Skeletal muscle cell (primary cell): ENCODE data around the gene OLFML2A.

Experiments
- DNase-seq: peaks from one replicate; pipeline ENCODE4 v3.0.0-alpha.2; 2010; ENCODE audit warnings: low read depth
- H3K4me3 ChIP-seq: 2 replicates; pipeline ENCODE4 v1.5.1; 2011; ENCODE audit warnings: low read depth, mild to moderate bottlenecking, control low read depth, low read length, moderate library complexity

Gene OLFML2A

DNA sequence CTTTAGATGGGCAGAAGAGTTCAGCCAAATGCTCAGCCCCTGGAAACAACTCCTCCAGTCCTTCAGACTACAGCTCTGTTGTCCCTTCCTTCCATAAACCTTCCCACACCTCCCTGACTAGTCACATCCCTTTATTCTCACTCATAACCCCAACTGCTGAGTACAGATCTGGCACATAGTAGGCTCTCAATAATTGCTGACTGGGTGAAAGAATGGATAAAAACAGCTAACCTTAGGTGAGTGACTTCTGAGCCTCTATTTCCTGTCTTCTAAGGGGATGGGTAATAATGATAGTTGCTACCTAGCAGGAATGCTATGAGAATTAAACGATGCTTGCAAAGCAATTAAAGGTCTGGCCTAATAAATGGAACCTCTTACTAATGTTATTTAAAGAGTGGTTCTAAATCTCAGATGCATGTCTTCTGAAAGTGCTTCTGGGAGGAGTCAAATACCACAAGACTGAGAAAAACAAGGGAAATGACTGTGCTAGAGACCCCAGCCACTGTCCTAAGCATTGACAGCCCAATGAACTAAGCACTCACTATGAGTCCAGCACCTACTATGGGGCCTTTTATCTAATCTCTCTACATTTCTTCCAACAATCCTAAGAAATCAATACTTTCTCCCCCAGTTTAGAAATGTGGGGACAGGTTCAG lies 3.3 kb upstream of the OLFML2A start:
- no peak for DNase-seq
- H3K4me3 ChIP-seq, result no peak overlapping the region

DNA sequence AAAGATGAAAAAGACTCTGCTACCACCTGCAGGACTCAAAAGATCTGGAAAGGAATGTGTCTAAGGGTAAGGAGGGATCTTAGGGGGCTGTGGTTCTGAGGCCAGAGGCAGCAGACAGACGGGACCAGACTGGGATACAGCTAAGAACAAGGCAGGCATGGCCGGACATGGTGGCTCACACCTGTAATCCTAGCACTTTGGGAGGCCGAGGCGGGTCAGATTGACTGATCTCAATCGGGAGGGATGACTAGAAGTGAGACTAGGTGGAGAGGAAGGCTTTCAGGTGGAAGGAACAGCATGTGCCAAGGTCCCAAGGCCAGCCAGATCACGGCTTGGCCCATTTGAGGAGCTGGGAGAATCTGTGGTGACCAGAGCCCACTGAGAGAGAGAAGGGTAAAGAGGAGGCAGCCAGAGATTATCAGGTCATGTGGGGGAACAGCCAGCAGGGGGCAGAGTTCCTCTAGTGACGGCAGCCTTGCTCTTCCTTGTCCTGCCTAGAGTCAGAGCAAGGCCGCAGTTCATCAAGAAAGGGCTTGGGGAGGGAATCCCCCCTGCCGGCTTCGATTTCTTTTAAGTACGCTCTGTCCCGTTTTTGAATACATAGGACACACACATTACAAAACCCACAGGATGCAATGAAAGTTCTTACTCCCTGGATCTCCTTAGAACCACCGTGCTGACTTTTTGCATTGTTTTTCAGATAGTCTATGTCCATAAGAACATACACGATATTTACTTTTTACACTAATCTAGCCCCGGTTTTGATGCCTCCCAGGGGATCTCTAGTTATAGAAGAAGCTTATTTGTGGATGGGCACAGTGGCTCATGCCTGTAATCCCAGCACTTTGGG lies 2.6 kb upstream of the OLFML2A start:
- no peak overlapping the region for H3K4me3 ChIP-seq

DNA sequence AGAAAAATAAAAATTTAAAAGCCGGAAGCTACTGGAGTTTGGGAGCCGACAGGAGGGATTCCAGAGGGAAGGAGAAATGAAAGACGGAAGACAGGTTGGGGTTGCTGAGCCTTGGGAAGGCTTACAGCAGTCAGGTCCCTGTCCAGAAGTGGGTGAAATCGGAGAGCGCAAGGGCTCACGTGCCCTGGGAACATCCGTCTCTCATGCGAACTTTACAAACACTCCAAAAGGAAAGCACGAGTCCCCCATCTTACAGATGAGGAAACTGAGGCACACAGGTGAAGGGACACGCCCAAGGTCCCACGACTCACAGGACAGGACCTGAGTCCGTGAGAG lies 347 bp upstream of the OLFML2A start:
- peak overlapping the region; percentile 55 for H3K4me3 ChIP-seq
- DNase-seq, result no peak

More for the DNA sequence above, 2.6 kb upstream of the OLFML2A start:
- DNase-seq, result no peak

DNA sequence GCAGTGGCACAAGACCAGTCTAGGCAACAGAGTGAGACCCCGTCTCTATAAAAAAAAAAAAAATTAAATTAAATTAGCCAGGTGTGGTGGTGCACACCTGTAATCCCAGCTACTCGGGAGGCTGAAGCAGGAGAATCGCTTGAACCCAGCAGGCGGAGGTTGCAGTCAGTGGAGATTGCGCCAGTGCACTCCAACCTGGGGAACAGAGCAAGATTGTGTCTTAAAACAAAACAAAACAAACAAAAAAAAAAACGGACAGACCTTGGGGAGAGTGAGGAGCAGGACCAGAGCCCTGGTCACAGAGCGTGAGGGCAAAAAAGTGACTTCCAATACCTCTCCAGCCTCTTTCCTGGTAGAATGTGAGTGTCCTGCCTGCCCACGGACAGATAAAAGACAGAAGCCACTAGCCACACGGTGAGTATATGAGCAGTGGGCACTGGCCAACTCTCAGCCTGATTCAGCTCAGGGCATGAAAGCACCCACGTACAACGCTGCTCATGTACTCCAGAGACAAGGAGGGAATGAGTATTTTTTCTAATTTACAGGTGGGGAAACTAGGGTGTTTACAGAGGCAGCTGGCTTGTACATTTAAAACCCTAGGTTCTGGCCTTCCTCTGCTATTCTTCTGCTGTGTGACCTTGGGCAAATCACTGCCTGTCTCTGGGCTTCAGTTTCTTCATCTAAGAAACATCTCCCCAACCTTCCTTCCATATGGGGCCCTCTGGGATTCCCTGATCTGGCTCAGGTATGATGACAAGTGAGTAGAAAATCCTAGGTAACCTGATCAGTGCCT lies 1.8 kb downstream of the OLFML2A start:
- no peak overlapping the region for H3K4me3 ChIP-seq
- DNase-seq, result no peak

DNA sequence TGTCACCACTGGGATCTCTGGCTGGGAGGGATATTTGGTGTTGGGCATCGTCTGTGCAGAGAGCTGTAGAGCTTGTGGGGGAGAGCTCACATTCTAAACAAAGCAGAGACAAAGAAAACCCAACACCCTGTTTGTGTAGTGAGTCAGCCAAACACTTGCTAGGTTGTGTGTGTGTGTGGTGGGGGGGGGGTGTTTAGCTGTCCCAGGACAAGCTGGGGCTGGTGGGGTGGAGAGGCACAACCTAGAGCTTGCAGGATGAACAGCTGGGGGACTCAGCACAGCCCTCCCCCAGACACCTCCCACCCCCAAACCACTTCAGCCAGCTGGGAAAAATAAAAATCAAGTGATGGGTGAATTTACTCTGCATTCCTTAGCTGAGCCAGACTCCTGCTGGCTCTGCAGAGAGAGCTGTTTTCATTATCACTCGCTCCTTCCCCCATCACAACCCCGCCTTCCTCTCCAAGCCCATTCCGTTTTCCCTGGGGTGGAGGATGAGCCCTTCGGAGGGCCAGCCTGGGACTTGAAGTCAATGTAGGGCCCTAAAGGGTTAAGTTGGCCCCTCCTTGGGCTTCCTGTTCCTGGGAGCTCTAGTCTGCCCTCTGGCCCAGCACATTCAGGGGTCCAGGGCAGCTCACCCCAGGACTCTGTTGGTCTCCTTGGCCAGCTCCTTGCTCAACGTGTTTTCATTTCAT lies 2.6 kb downstream of the OLFML2A start:
- peak; percentile 97 for DNase-seq
- peak overlapping the region; percentile 11 for H3K4me3 ChIP-seq

DNA sequence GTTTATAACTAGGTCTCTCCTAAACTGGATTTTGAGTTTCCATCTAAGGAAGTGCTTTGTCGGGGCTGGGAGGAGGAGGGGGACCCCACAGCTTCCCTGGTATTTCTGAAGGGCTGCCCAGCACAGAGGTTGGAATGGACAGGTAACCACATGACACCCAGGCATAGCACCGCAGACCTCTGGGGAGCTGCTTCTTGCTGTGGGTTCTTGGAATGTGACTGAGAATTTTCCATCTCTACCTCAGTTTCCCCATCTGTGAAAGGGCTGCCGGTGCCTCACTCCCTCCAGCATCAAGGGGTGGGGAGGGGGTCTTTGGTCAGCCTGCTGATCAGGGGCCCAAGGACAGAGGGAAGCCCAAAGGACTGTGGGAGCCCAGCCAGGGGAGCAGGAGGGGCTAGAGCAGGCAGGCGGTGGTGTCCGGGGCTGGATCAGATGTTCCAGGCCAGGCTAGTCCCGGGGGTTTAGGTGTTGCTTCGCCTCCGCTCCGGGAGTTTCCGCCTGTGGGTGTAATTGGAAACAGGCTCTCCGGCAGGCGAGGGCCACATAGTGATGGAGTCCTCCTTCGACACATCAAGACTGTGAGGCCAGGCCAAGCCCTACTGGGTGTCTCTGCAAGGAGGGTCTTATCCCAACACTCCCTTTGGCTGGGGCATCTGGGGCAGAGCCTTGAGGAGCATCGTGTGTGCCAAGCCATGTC lies 3.3 kb downstream of the OLFML2A start:
- peak overlapping the region; percentile 11 for H3K4me3 ChIP-seq
- no peak for DNase-seq

DNA sequence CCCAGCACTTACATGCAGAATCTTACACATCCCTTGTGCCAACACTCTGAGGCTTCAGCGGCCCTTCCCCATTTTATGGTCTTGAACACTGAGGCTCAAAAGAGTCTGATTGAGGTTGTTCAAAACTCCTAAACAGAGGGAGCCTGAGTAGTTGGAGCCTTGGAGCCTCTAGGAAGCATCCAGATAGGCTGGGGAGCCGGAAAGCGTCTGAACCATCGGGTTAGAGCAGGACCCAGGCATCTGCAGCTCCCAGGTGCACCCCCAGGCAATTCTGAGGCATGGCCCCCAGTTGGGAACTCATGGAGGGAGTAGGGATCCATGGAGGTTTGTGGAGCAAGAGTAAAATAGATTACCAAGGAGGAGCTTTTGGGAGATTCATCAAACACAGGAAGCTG lies 3.8 kb downstream of the OLFML2A start:
- no peak overlapping the region for H3K4me3 ChIP-seq
- no peak for DNase-seq

DNA sequence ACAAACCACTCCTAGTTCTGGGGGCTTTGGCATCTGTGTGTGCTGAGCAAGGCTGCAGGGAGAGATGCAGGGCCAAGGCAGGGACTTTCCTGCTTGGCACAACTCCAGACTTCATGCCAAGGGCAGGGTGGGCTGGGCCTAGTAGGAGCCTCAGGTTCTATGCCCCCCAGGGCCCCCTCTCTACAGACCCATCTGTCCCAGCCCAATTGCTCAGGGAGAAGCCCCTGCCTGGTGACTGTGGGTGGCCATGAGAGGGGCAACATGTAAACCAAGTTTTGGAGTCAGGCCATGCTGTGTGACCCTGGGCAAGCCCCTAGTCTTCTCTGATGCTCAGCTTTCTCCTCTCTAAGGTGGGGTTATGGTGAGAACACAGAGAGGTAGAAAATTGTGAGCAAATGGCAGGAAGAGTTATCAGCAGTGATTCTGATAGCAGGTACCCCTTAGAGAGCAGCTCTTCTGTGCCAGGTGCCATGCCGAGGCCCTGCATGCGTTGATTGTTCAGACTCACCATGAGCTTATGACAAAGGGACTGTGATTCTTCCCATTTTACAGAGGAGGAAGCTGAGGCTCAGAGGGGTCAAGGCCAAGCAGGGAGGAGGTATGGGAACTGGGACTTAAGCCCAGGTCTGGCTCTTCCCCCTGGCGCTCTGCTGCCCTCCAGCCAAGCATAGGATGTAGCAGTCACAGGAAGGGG lies 5.2 kb downstream of the OLFML2A start:
- H3K4me3 ChIP-seq, result no peak overlapping the region

DNA sequence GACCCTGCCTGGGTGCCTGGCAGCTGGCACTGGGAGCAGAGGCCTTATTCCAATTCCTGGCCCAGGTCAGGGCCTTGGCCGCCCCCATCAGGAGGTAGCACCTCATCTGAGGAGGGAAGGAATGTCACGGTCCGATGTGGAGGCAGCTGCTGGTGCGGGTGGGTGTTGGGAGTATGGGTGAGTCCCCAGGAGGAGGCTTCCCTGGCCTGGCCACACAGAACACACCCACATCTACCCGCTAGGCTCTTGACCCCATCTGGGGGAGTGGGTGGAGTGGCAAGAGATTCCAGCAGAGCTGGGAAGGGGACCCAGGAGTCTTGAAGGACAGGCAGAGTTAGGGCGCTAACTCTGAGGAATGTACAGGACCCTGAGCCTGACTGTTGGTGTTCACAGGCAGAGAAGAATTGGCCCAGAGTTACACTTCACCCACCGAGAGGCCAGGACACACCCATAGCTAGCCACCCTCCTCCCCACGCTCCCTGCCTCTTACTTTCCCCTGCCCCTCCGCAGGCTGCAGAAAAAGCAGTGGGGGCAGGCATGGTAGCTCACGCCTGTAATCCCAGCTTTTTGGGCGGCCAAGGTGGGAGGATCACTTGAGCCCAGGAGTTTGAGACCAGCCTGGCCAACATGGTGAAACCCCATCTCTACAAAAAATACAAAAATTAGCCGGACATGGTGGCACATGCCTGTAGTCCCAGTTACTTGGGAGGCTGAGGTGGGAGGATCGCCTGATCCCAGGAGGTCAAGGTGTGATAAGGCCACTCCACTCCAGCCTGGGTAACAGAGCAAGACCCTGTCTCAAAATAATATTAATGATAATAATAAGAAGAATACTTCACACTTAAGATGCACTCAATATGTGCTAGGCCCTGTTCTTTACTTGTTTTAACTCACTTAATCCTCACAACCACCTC lies 6.0 kb downstream of the OLFML2A start:
- H3K4me3 ChIP-seq, result no peak overlapping the region
- no peak for DNase-seq

More for the DNA sequence above, 5.2 kb downstream of the OLFML2A start:
- no peak for DNase-seq

DNA sequence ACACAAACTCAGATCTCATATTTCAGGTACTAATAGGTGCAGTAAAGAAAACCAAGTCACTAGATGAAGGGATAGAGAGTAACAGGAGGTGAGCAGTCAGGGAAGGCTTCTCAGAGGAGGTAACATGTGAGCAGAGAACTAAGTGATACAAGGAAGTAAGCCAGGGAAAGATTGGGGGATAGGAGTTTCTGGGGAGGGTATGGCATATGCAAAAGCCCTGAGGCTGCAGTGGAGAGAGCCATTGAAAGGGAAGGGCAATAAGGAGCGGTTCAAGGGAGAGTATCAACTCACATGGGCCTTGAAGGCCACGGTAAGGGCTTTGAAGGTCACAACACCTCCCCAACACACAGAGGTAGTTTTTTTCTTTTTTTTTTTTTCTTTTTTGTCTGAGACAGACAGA lies 6.9 kb downstream of the OLFML2A start:
- H3K4me3 ChIP-seq, result no peak overlapping the region
- DNase-seq, result no peak

DNA sequence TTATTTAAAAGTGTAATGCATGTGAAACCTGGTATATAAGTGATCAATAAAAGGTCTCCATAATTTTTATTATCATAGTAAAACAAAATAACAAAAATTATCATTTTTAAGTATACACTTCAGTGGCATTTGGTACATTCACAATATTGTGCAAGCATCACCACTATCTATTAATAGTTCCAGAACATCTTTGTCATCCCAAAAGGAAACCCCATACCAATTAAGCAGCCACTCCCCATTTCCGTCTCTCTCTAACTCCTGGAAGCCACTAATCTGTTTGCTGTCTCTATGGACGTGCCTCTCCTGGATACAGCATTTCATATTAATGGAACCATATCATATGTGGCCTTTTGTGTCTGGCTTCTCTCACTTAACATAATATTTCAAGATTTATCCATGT lies 7.6 kb downstream of the OLFML2A start:
- no peak for DNase-seq
- no peak overlapping the region for H3K4me3 ChIP-seq

DNA sequence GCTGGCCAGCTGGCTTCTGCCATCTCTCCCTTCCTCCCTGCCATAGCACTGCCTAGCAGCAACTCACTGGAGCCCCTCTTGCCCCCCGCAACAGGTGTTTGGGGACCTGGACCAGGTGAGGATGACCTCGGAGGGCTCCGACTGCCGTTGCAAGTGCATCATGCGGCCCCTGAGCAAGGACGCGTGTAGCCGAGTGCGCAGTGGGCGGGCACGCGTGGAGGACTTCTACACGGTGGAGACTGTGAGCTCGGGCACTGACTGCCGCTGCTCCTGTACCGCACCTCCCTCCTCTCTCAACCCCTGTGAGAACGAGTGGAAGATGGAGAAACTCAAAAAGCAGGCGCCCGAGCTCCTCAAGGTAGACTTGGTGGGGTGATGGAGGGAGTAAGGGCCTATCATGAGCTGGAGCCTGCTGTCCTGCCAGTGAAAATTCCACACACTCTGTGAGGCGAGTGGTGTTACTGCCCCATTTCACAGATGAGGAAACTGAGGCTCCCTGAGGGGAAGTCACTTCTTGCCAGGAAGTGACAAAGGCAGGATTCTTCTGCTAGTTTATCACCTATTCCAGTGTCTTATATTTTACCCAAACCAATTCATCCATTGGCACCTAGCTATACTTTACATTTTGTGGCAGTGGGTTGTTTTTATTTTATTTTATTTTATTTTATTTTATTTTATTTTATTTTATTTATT lies 10.1 kb downstream of the OLFML2A start:
- no peak for DNase-seq
- no peak overlapping the region for H3K4me3 ChIP-seq

DNA sequence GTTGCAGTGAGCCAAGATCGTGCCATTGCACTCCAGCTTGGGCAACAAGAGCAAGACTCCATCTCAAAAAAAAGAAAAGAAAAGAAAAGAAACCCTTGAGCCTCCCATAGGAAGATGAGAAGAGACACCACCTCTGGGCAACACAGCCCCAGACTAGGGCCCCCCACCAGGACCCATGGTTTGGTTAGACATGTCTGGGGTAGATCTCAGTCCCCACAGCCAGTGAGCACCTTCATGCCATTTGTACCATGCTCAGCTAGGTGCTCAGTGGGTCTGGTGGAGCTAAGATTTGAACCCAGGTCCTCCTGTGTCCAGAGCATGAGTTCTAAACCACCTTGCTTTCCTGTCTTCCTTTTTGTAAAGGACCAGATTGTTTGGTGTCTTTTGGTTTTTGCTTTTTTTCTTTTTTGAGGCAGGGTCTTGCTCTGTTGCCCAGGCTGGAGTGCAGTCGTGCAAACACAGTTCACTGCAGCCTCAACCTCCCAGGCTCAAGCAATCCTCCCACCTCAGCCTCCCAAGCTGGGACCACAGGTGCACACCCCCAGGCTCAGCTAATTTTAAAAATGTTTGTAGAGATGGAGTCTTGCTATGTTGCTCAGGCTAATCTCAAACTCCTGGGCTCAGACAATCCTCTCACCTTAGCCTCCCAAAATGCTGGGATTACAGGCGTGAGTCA lies 11.7 kb downstream of the OLFML2A start:
- no peak overlapping the region for H3K4me3 ChIP-seq
- no peak for DNase-seq

DNA sequence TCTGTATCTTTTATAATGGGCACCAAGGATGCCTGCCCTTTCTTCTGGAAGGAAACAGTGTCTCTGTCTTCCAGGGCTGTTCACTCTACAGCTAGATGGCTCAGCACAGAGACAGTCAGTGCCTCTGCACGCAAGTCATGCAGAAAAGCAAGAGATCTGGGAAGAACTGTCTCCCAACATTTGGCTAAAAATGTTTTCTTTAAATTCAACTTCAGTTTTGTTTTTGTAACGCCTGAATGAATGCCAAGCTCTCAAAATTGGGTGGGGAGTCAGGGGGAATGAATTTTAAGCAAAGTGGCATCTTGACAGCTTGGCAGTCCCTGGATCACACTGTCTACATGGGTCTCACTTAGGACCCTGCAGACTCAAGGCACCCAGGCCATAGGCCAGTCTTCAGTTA lies 12.6 kb downstream of the OLFML2A start:
- no peak overlapping the region for H3K4me3 ChIP-seq
- DNase-seq, result no peak

DNA sequence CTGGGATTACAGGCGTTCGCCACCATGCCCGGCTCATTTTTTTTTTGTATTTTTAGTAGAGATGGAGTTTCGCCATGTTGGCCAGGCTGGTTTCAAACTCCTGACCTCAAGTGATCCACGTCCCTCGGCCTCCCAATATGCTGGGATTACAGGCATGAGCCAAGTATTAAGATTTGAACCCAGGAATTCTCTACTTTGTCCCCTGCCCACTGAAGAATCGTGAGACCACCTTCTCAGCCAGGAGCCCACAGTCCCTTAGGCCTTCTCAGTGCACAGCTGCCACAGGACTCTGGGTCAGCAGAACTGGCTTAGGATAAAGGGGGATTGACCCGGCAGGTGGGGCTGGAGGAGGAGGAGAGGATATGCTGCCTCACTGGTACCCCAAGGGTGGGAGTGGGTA lies 13.4 kb downstream of the OLFML2A start:
- no peak overlapping the region for H3K4me3 ChIP-seq
- no peak for DNase-seq

DNA sequence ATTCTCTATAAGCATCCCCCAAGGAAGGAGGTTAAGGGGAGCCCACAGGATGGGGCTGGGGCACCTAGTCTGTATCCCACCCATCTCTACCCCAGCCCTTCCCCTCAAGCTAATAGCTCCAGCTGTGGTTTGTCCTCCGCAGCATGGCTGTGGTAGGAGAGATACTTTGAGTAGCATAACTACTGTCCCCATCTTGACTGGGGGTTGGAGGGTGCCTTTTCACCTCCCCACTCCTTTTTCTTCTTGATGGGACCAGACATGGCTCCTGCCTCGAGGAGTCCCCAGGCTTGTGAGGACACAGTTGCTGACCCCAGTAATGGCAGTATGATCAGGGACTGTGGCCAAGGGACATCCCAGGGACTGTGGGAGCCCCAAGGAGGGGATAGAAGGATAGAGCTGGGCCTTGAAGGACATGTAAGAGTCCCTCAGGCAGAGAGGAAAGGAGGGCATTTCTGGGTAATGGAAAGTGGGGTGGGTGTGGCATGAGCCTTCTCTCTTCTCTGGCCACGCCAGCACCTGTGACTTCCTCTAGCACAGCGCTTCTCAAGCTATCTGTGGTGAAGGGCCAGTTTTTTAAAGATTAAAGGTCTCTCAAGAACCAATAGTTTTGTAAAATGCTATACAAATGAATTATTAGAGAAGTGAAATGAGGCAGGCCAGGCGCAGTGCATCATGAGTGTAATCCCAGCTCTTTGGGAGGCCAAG lies 14.0 kb downstream of the OLFML2A start:
- no peak for DNase-seq
- H3K4me3 ChIP-seq, result no peak overlapping the region
